ENCODE data around the gene CSF2. TPM values are rescaled to one million over a fixed set of nuclear protein-coding genes. Genes with fewer than 3 reads are reported as not detected.

CSF2 gene
- total RNA-seq, 4 donors from 2014 or later = not detected

DNA sequence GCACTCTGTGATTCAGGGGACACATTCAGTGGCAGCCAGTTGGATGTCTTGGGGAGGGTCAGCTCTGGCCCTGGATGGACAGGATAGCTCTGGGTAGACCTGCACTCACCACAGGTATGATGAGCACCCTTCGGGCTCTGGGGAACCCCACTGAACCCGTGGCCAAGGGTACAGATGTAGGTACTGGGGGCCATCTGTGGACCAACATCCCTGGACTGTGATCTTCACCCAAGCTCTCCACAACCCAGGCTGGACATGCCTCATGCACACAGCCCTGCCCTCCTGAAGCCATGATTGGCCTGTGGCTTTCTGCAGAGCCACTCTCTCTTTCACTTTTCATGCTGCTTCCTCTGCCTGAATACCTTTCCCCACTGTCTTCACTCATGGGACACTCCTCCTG, 46.6 kb upstream of the CSF2 start:
- TF ChIP-seq POLR2A (IDR thresholded peaks at IDR 0.05) = no peak
- TF ChIP-seq, protein P1, sequence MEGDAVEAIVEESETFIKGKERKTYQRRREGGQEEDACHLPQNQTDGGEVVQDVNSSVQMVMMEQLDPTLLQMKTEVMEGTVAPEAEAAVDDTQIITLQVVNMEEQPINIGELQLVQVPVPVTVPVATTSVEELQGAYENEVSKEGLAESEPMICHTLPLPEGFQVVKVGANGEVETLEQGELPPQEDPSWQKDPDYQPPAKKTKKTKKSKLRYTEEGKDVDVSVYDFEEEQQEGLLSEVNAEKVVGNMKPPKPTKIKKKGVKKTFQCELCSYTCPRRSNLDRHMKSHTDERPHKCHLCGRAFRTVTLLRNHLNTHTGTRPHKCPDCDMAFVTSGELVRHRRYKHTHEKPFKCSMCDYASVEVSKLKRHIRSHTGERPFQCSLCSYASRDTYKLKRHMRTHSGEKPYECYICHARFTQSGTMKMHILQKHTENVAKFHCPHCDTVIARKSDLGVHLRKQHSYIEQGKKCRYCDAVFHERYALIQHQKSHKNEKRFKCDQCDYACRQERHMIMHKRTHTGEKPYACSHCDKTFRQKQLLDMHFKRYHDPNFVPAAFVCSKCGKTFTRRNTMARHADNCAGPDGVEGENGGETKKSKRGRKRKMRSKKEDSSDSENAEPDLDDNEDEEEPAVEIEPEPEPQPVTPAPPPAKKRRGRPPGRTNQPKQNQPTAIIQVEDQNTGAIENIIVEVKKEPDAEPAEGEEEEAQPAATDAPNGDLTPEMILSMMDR (IDR thresholded peaks at IDR 0.05) = no peak
- H3K4me1 ChIP-seq = no peaks in the 10 kb centered on the region
- no peak overlapping the region for H3K27ac ChIP-seq
- DNase-seq = no peak
- no peaks in the 10 kb centered on the region for H3K9me3 ChIP-seq
- H3K4me3 ChIP-seq = no peak overlapping the region
- no peaks in the 10 kb centered on the region for H3K36me3 ChIP-seq
- no peaks in the 10 kb centered on the region for H3K27me3 ChIP-seq

DNA sequence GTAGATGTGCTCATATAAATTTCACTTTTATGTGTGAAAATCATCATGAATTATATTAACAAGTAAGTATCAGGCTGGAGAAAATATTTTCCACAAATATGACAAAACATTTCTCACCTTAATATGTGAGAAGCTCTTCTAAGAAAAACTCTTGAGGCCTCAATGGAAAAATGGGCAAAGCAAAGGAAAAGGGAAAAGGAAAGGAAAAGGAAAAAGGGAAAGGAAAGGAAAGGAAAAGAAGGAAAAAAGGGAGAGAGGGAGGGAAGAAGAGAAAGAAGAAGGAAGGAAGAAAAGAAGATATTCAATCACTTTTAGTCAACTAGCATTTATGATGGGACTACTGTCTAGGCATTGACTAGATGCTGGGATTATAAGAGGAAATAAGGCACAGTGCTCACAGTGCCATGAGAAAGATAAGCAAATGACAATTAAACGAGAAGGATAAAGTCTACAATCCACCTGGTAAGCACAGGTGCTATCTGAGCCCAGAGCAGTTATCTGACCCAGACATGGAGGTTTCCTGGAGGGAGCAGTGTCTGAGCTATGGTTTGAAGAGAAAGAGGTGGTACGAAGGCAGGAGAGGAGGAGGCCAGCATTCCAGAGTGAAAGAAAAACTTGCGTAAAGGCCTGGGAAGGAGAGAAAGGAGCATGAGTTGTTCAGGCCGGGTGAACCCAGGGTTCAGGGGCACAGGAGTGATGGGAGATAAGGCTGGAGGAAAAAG, 43.8 kb upstream of the CSF2 start:
- H3K27me3 ChIP-seq = no peaks in the 10 kb centered on the region
- no peaks in the 10 kb centered on the region for H3K36me3 ChIP-seq
- no peak overlapping the region for H3K4me3 ChIP-seq
- DNase-seq = no peak
- H3K27ac ChIP-seq = no peak overlapping the region
- no peaks in the 10 kb centered on the region for H3K9me3 ChIP-seq
- H3K4me1 ChIP-seq = no peaks in the 10 kb centered on the region
- no peak for TF ChIP-seq POLR2A (IDR thresholded peaks at IDR 0.05)
- TF ChIP-seq, protein P1 (IDR thresholded peaks at IDR 0.05) = no peak

DNA sequence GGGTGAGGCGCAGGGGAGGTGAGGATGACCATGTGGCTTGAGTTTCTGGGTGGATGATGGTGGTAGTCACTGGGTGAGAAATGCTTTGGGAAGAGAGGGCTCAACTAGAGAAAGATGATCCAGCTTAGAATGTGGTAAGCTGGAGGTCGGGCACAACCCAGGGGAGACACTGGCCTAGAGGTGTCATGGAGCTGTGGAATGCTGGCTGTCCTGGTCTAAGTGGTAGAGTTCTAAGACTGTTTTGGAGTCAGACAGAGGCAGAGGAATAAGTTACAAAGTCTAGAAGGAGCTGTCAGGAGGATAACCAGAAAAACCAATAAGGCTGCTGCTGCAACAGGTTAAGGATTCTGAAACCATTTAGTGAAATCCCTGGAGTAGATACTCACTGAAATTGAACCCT, 43.0 kb upstream of the CSF2 start:
- H3K4me3 ChIP-seq = no peak overlapping the region
- no peaks in the 10 kb centered on the region for H3K36me3 ChIP-seq
- H3K27ac ChIP-seq = no peak overlapping the region
- no peak for DNase-seq
- no peaks in the 10 kb centered on the region for H3K9me3 ChIP-seq
- TF ChIP-seq, protein P1 (IDR thresholded peaks at IDR 0.05) = no peak
- TF ChIP-seq POLR2A (IDR thresholded peaks at IDR 0.05) = no peak
- H3K4me1 ChIP-seq = no peaks in the 10 kb centered on the region
- H3K27me3 ChIP-seq = no peaks in the 10 kb centered on the region

DNA sequence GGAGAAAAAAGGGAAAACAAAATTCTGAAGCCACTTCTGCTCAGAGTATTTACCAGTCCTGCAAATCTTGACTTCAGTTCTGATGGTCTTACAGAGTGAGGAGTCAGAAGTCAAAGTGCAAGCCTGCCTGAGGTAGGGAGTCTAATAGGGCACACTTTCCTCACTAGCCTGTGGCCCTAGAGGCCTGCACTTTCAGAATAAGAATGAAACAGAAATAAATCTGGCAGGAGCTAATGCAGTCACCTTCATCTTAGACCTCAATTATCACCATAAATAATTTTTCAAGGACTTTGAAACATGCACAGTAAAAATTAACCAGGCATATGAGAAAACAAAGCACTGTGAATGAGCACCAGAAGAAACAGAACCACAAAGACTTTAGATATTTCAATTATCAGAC, 41.4 kb upstream of the CSF2 start:
- H3K4me3 ChIP-seq = no peak overlapping the region
- no peaks in the 10 kb centered on the region for H3K27me3 ChIP-seq
- H3K9me3 ChIP-seq = no peaks in the 10 kb centered on the region
- no peak for TF ChIP-seq POLR2A (IDR thresholded peaks at IDR 0.05)
- TF ChIP-seq, protein P1 (IDR thresholded peaks at IDR 0.05) = no peak
- no peaks in the 10 kb centered on the region for H3K36me3 ChIP-seq
- peak in 1 of 3 donors; percentile 47 for DNase-seq
- H3K27ac ChIP-seq = no peak overlapping the region
- H3K4me1 ChIP-seq = no peaks in the 10 kb centered on the region

DNA sequence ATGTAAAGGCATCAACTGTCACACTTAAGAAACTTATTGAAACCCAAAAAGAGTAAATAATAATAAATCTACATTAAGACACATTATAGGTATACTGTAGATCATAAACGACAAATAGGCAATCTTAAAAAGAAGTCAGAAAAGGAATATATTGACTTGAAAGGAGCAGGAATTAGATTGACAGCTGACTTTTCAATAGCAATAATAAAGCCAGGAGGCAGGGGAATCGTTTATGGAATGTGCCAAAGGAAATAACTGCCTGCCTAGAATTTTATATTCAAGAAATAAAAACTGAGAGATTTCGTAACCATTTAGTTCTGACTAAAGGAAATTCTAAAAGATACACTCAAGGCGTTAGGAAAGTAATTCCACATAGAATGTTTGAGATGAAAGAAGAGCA, 40.5 kb upstream of the CSF2 start:
- DNase-seq = no peak
- no peaks in the 10 kb centered on the region for H3K9me3 ChIP-seq
- H3K4me1 ChIP-seq = no peaks in the 10 kb centered on the region
- TF ChIP-seq, protein P1 (IDR thresholded peaks at IDR 0.05) = no peak
- H3K36me3 ChIP-seq = no peaks in the 10 kb centered on the region
- H3K27ac ChIP-seq = no peak overlapping the region
- H3K4me3 ChIP-seq = no peak overlapping the region
- H3K27me3 ChIP-seq = no peaks in the 10 kb centered on the region

DNA sequence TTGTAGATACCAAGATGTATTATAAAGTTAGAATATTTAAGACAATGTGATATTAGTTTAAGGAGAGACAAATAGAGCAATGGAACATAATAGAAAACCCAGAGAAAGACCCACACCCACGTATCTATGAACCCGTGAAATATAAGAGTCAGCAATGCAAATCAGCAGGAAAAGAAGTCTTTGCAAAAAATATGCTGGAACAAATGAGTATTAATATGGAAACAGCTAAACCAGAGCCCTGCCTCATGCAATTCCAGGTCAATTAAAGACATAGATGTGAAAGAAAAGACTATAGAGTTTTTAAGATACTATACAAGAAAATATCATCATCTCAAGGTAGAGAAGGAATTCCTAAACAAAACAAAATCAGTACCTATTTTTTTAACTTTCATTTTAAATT, 36.2 kb upstream of the CSF2 start:
- H3K4me1 ChIP-seq = no peaks in the 10 kb centered on the region
- H3K27me3 ChIP-seq = no peaks in the 10 kb centered on the region
- TF ChIP-seq, protein P1 (IDR thresholded peaks at IDR 0.05) = no peak
- TF ChIP-seq POLR2A (IDR thresholded peaks at IDR 0.05) = no peak
- H3K4me3 ChIP-seq = no peak overlapping the region
- DNase-seq = no peak
- no peaks in the 10 kb centered on the region for H3K9me3 ChIP-seq
- H3K36me3 ChIP-seq = no peaks in the 10 kb centered on the region
- no peak overlapping the region for H3K27ac ChIP-seq
